Mucosa of descending colon (tissue), 3 donors: ENCODE measurements around the gene ELOVL3. TPM values are rescaled to one million over a fixed set of nuclear protein-coding genes. Genes with fewer than 3 reads are reported as not detected.

Experiments
- ATAC-seq: fragments of 200-7000 bp; cut with Tn5 transposase; one replicate; pipeline ENCODE4 v1.9.1; 2020; ENCODE audit warnings: mild to moderate bottlenecking, moderate library complexity
- DNase-seq, 3 donors: peaks; one replicate each; pipeline ENCODE4 v3.0.0-alpha.2; 2020
- H3K36me3 ChIP-seq: fragments of 200-600 bp; one replicate; pipeline ENCODE4 v1.8.0; 2021; ENCODE audit warnings: low read depth, mild to moderate bottlenecking
- H3K4me1 ChIP-seq: fragments of 200-600 bp; one replicate; pipeline ENCODE4 v1.8.0; 2021; ENCODE audit warnings: low read depth, mild to moderate bottlenecking
- H3K4me3 ChIP-seq: fragments of 200-600 bp; one replicate; pipeline ENCODE4 v1.8.0; 2021; ENCODE audit warnings: mild to moderate bottlenecking
- H3K9me3 ChIP-seq: fragments of 200-600 bp; one replicate; pipeline ENCODE4 v1.8.0; 2021; ENCODE audit warnings: mild to moderate bottlenecking
- intact Hi-C, 2 donors: fragments of 100-400 bp; cut with DNase I in 1 of 2; cut with micrococcal nuclease in 1 of 2; formaldehyde crosslinking; loops; one replicate each; pipeline versions ENCODE4 v1.11.0 to v1.11.1; 2022; cut with DNase I, micrococcal nuclease
- total RNA-seq, 3 donors: library from RNA; stranded (reverse); fragmentation: NEBNext Ultra II Directional in 2 of 3; extraction: Animal tissue kit (Norgen Biotek cat#: 25700) in 2 of 3; gene quantifications; one replicate each; pipeline versions ENCODE4 v1.2.1 to v1.2.4, GENCODE V29; 2021 to 2023
- TF ChIP-seq, protein P1 (sequence below): fragments of 200-600 bp; IDR thresholded peaks from one replicate; pipeline ENCODE4 v1.8.0; 2022; ENCODE audit warnings: antibody characterized with exemption, mild to moderate bottlenecking
- donor health status: DM: no; HTN: no; CAD: no; lungs with moderate emphysema.
- donor health status: DM: no; HTN: no; CAD: no.
- donor health status: DM: no; HTN: yes; CAD: no.

Gene ELOVL3
- total RNA-seq, 3 donors from 2014 or later = 0.22 TPM; not detected in 2

DNA sequence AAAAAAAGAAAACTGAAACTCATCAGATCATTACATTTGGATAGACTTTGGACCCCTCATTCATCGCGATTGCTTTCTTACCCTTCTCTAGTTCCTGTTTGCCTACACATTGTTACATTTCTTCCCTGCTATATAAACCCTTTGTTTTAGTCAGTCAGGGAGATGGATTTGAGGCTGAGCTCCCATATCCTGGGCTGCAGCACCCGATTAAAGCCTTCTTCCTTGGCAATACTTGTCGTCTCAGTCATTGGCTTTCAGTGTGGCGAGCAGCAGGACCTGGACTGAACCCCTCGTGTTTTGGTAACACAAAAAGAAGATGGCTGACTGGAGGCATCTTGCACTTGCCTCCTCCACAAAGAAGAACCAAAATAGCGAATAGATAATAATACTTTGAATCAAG is 34.1 kb upstream of the ELOVL3 start:
- Histone ChIP-seq H3K36me3 (no peaks in the 10 kb centered on the region), H3K4me1 (peaks cover 15% of the 10 kb centered on the region), H3K4me3 (no peak overlapping the region), H3K9me3 (peaks cover 10% of the 10 kb centered on the region)
- intact Hi-C loops = no loop called here
- DNase-seq = no peak
- no peak for ATAC-seq
- TF ChIP-seq, protein P1, sequence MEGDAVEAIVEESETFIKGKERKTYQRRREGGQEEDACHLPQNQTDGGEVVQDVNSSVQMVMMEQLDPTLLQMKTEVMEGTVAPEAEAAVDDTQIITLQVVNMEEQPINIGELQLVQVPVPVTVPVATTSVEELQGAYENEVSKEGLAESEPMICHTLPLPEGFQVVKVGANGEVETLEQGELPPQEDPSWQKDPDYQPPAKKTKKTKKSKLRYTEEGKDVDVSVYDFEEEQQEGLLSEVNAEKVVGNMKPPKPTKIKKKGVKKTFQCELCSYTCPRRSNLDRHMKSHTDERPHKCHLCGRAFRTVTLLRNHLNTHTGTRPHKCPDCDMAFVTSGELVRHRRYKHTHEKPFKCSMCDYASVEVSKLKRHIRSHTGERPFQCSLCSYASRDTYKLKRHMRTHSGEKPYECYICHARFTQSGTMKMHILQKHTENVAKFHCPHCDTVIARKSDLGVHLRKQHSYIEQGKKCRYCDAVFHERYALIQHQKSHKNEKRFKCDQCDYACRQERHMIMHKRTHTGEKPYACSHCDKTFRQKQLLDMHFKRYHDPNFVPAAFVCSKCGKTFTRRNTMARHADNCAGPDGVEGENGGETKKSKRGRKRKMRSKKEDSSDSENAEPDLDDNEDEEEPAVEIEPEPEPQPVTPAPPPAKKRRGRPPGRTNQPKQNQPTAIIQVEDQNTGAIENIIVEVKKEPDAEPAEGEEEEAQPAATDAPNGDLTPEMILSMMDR = no peak

DNA sequence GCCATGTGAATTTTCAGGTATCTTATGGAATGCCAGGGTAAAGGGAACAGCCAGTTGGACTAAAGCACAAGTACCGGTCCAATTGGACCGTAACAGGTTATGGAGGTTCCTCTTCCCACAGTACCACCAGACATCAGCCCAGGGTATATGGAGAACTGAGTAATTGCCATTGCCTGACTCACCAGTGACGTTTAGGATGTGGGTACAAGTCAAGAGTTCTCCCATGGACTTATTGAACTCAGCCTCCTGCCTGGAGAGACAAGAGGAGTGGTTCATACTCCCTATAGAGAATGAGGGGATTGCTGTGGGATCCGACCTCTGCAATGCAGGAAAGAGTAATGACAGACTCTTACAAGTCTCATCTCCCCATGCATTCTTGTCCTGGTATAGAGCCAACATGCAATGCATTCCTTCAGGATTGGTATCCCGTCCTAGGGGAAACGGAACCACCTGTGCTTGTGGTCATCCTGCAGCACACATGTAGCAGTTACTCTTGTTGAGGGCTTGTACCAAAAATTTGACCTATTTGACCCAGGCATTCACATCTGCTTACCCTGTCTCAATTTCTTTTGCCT is 30.7 kb upstream of the ELOVL3 start:
- DNase-seq = no peak
- intact Hi-C loops = no loop called here
- Histone ChIP-seq H3K36me3 (no peaks in the 10 kb centered on the region), H3K9me3 (peaks cover 10% of the 10 kb centered on the region), H3K4me1 (peaks cover 9% of the 10 kb centered on the region), H3K4me3 (no peak overlapping the region)
- TF ChIP-seq, protein P1 = no peak
- ATAC-seq = no peak

DNA sequence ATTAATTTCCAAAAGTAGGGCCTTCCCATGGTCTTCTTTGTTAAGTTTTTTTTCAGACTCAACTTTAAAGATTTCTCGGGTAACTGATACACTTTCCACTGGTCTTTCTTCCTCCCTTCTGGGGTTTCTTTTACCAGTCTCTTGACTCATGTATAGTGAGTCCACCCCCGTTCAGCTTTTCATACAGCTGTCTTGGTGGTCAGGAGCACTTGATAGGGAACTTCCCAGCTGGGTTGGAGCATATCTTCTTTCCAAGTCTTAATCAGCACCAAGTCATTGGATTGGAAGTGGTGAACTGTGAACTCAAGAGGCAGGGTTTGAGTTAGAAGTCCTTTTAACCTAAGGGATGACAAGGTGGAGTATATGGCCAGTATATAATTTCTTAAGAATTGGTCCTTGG is 29.2 kb upstream of the ELOVL3 start:
- intact Hi-C loops = no loop called here
- DNase-seq = no peak
- H3K36me3 ChIP-seq = no peaks in the 10 kb centered on the region
- no peak overlapping the region for H3K4me3 ChIP-seq
- no peak for ATAC-seq
- H3K9me3 ChIP-seq = peaks cover 8% of the 10 kb centered on the region
- TF ChIP-seq, protein P1 = no peak
- peaks cover 9% of the 10 kb centered on the region for H3K4me1 ChIP-seq

- ATAC-seq (peak; percentile 73), DNase-seq (peak in 1 of 3 donors; percentile 13)
- H3K4me1 ChIP-seq = peaks cover 9% of the 10 kb centered on the region
- H3K36me3 ChIP-seq = no peaks in the 10 kb centered on the region
- no peaks in the 10 kb centered on the region for H3K9me3 ChIP-seq
- TF ChIP-seq, protein P1 = no peak
- H3K4me3 ChIP-seq = no peak overlapping the region
- intact Hi-C loops = no loop called here
Measured at GRCh38 chr10:102198027-102198426, 28.1 kb upstream of the ELOVL3 start.

GRCh38 chr10:102200751-102201640 is 25.1 kb upstream of the ELOVL3 start:
- H3K9me3 ChIP-seq = peaks cover 12% of the 10 kb centered on the region
- H3K36me3 ChIP-seq = no peaks in the 10 kb centered on the region
- H3K4me1 ChIP-seq = peaks cover 9% of the 10 kb centered on the region
- TF ChIP-seq, protein P1 = no peak
- no peak overlapping the region for H3K4me3 ChIP-seq
- ATAC-seq (no peak), DNase-seq (no peak)
- intact Hi-C loops = no loop called here
